ENCODE measurements around the gene ZDHHC17.
"Not testable (repeated sequence)": the region's sequence is repeated elsewhere in the genome, so short reads cannot be mapped to it uniquely, and the experiment has no call there.

The ZDHHC17 gene, protein sequence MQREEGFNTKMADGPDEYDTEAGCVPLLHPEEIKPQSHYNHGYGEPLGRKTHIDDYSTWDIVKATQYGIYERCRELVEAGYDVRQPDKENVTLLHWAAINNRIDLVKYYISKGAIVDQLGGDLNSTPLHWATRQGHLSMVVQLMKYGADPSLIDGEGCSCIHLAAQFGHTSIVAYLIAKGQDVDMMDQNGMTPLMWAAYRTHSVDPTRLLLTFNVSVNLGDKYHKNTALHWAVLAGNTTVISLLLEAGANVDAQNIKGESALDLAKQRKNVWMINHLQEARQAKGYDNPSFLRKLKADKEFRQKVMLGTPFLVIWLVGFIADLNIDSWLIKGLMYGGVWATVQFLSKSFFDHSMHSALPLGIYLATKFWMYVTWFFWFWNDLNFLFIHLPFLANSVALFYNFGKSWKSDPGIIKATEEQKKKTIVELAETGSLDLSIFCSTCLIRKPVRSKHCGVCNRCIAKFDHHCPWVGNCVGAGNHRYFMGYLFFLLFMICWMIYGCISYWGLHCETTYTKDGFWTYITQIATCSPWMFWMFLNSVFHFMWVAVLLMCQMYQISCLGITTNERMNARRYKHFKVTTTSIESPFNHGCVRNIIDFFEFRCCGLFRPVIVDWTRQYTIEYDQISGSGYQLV

DNA sequence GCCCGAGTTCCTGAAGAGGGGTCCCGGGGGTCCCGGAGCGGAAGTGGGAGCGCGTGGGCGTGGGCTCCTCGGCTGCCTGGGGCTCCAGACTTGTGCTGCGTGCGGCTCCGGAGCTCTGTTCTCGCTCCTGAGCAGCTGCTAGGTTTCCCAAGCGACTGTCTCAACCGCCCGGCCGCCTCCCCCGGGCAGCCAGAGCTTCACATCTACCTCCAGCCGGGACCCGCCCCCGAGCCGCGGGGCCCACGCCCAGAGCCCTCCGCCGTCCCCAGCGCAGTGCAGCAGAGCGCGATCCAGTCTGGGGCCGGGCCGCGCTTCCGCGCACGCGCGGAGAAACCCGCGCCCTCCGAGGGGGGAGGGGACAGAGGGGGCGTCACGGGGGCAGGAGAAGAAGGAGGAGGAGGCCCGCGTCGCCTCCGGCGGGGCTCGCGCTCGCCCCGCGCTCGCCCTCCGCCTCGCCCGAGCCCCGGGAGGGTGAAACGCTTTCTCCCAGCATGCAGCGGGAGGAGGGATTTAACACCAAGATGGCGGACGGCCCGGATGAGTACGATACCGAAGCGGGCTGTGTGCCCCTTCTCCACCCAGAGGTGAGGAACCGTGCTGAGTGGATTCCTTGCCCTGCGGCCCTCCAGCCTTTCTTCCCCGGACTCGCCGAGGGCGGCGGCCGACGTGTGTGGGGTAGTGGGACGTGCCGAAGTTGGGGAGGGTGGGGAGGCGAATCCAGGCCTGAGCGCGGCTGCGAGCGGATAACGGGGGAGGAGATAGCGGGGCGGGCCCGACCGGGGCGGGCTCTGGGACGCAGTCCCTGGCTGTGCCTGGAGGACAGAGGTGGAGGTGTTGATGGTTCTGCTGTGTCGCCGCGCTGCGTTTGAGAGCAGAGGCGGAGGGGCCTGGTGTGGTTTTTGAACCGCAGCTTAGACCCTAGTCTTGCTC, at the start of gene ZDHHC17:
Gene ZDHHC17, plus strand, starts transcription at position 370 of the 930 bp plus-strand sequence. Its CDS starts 122 bp downstream, at position 492.
- DNase-seq (ENCODE audit: low read depth), result peak; percentile 92

- DNase-seq (ENCODE audit: low read depth), result no peak
Measured at GRCh38 chr12:76714415-76714814, 49.5 kb upstream of the ZDHHC17 start.

GRCh38 chr12:76714861-76715260, 49.1 kb upstream of the ZDHHC17 start:
- DNase-seq (ENCODE audit: low read depth), result no peak

GRCh38 chr12:76715332-76715731, 48.6 kb upstream of the ZDHHC17 start:
- no peak for DNase-seq (ENCODE audit: low read depth)

DNA sequence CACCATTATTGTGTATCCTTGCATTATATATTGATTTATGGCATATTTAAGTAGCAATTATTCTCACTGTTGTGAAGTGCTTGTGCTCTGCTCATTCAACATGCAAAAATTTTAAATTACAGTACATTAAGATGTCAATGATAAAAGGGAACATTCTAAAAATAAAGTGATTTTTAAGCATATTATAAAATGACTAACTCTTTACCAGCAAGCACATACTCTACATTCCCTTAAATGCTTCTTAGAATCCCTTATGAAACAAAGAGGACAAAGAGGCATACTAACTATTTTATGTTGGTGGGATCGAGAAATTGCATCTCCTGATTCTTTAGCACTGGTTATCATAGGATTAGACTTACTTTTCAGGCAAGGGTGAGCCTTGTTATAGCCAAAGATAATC, 46.6 kb upstream of the ZDHHC17 start:
- no peak for DNase-seq (ENCODE audit: low read depth)

DNA sequence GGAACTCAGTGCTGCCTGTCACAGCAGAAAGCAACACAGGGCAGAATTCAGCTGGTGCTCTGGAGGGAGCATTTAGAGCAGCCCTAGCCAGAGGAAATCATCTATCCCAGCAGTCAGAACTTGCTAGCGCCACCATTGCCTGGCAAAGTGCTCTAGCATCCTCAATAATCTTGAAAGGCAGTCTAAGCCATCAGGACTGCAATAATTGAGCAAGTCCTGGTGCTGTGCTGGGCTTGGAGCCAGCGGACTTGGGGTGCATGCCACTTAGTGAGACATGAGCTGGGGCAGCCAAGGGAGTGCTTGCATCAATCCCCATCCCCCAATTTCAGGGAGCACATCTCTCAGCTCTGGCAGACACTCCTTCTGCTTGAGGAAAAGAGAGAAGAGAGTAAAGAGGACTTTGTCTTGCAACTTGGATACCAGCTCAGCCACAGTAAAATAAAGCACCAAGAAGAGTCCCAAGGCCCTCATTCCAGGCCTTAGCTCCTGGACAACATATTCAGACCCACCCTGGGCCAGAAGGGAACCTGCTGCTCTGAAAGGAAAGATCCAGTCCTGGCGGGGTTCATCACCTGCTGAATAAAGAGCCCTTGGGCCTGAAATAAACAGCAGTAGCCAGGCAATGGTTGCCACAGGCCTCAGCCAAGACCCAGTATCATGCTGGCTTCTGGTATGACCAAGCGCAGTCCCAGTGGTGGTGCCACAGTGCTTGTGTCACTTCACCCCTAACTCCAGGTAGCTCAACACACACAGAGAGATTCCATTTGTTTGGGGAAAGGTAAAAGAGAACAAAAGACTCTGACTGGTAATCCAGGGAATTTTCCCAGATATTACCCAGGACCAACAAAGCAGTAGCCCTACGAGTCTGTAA, 44.5 kb upstream of the ZDHHC17 start:
- DNase-seq (ENCODE audit: low read depth), result no peak

- no peak for DNase-seq (ENCODE audit: low read depth)
Measured at GRCh38 chr12:76720068-76720467, 43.8 kb upstream of the ZDHHC17 start.

DNA sequence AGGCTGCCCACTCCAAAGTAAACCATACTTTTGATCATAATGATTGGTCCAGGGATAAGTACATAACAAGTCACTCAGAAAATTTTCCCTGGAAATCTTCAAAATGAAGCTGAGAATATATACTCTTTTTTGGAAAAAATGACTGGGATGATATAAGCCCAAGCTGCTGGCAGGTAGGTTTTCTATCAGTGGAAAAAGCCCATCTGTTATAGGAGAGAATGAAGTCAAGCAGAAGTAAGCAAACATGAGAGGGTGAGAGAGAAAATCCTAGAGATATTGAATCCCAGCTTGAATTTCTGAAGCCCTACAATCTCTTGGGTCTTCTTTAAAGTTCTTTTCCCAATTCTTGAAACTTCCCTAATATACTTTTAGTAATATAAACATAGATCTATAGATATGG, 37.3 kb upstream of the ZDHHC17 start:
- DNase-seq (ENCODE audit: low read depth), result no peak

DNA sequence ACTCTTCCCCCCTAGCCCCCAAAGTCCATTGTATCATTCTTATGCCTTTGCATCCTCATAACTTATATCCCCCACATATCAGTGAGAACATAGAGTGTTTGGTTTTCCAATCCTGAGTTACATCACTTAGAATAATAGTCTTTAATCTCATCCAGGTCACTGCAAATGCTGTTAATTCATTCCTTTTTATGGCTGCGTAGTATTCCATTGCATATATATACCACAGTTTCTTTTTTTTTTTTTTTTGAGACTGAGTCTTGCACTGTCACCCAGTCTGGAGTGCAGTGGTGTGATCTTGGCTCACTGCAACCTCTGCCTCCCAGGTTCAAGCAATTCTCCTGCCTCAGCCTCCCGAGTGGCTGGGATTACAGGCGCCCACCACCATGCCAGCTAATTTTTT, 31.7 kb upstream of the ZDHHC17 start:
- DNase-seq (ENCODE audit: low read depth), result not testable (repeated sequence)

DNA sequence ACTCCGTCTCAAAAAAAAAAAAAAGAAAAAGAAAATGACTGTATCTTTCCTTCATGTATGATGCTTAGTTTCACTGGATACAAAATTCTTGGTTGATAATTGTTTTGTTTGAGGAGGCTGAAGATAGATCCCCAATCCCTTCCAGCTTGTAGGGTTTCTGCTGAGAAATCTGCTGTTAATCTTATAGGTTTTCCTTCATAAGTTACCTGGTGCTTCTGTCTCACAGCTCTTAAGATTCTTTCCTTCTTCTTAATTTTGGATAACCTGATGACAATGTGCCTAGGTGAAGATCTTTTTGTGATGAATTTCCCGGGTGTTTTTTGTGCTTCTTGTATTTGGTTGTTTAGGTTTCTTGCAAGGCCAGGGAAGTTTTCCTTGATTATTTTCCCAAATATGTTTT, 26.2 kb upstream of the ZDHHC17 start:
- DNase-seq (ENCODE audit: low read depth), result not testable (repeated sequence)

DNA sequence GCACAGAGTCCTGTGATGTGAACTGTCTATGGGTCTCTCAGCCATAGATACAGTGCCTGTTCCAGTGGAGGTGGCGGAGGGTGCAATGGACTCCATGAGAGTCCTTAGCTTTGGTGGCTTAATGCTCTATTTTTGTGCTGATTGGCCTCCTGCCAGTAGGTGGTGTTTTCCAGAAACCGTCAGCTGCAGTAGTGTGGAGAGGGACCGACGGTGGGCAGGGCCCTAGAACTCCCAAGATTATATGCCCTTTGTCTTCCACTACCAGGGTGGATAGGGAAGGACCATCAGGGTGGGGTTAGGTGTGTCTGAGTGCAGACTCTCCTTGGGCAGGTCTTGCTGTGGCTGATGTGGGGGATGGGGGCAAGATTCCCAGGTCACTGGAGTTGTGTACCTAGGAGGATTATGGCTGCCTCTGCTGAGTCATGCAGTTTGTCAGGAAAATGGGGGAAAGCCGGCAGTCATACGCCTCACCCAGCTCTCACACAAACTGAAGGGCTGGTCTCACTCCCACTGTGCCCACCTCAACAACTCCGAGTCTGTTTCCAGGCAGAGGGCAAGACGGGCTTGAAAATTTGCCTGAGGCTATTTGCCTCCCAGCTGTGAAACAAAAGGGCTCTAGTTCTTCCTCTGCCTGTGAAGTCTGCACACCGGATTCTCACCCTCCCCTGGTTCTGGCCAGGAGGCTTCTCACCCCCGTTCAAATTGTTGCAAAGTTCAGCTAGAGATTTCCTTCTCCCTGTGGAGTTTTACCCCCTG, 24.9 kb upstream of the ZDHHC17 start:
- DNase-seq (ENCODE audit: low read depth), result no peak

DNA sequence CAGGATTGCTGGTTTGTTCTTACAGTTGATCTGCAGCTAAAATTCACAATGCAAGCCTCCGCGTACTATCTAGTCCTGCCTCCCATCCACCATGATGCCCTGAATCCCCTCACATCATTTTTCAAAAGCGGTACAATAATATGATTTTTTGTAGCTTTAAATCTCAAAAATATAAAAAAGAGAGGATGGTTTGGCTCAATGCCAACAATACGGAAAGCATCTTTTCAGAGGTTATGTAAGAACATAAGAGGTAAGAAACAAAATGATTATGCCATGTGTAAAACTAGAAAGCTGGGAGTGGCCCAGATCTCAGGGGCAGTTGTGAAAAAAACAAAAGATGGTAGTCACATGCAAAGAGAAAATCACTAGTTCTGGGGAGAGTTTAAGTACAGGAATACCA, 24.0 kb upstream of the ZDHHC17 start:
- DNase-seq (ENCODE audit: low read depth), result no peak

DNA sequence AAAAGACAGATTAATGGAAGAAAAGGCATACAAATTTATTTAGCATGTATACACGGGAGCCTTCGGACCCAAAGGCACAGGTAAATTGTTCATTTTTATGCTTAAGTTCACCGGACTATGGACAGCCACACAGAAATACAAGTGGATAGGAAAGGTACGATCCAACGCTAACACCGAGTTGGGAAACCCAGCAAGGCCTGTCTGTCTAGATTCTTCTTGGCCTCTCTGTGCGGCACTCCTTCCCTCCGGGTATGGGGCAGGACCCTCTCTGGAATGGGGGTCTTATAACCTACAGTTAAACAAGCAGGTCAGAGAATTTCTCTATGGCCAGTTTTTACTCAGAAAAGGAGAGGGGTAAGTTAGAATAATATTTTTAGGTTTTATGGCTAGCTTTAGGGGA, 23.4 kb upstream of the ZDHHC17 start:
- DNase-seq (ENCODE audit: low read depth), result no peak

DNA sequence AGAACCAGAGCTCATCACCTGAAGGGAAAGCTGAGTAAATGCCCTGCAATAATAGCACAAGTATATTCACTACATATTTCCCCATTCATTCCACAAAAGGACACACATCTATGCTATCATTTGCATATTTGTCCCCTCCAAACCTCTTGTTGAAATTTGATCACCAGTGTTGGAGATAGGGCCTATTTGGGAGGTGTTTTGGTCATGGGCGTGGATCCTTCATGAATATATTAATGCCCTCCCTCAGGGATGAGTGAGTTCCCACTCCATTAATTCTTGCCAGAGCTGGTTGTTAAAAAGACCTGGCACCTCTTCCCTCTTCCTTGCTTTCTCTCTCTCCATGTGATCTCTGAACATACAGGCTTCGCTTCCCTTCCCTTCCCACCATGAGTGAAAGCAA, 18.6 kb upstream of the ZDHHC17 start:
- no peak for DNase-seq (ENCODE audit: low read depth)

GRCh38 chr12:76746516-76746915, 17.4 kb upstream of the ZDHHC17 start:
- DNase-seq (ENCODE audit: low read depth), result no peak

- no peak for DNase-seq (ENCODE audit: low read depth)
Measured at GRCh38 chr12:76747245-76747644, 16.7 kb upstream of the ZDHHC17 start.

- no peak for DNase-seq (ENCODE audit: low read depth)
Measured at GRCh38 chr12:76755829-76756379, 8.0 kb upstream of the ZDHHC17 start.

DNA sequence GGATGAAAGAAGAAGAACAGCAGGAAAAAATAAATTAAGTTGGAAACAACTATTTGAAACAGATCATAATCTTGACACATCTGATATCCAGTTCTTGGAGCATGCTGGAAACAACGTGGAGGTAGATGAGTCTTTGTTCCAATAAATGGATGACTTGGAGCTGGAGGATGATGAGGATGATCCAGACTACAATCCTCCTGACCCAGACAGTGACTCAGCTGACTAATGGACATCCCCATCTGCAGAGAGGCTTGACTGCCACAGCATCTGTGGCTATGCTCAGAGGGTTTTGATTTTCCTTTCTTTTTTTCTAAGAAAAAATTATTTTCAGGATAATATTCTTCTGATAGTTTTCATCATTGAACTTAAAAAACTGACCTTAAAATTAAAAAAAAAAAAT, 6.2 kb upstream of the ZDHHC17 start:
- no peak for DNase-seq (ENCODE audit: low read depth)

- no peak for DNase-seq (ENCODE audit: low read depth)
Measured at GRCh38 chr12:76762601-76762980, 1.3 kb upstream of the ZDHHC17 start.

DNA sequence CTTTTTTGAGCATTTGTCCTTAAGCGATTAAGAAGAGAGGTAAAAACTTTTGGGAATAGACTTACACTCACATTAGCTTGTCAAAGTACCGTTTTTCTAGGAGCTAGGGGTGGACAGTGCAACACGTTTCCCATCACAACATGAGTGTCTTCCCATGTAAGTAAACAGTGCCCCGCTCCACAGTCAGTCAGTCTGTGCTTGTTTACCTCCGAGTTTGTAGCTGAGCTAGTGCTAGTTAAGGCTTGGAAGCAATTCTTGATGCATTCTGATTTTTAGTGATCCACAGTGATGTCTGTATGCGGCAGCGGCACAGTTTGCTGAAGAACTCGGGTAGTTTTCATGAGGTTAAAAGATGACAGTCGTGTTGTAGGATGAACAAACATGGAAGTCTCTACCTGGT, 941 bp downstream of the ZDHHC17 start:
- DNase-seq (ENCODE audit: low read depth), result no peak

- no peak for DNase-seq (ENCODE audit: low read depth)
Measured at GRCh38 chr12:76765598-76765997, 1.7 kb downstream of the ZDHHC17 start.
